WTC11 (cell line): ENCODE data around the gene ZNF664. TPM values are rescaled to one million over a fixed set of nuclear protein-coding genes. Genes with fewer than 3 reads are reported as not detected.

Experiments
- ATAC-seq: fragments of 200-7000 bp; cut with Tn5 transposase; 2 replicates; pipeline ENCODE4 v1.10.0; 2021; ENCODE audit warnings: mild to moderate bottlenecking, moderate library complexity
- CTCF ChIA-PET: fragments of 300-600 bp; sonication (Branson Sonifier 250); formaldehyde crosslinking; loops from one replicate; lab custom pipeline; 2021; ENCODE audit warnings: antibody characterized with exemption; lab: Charles Lee
- POLR2A ChIA-PET: fragments of 350-600 bp; sonication (Branson Sonifier 250); formaldehyde crosslinking; loops from one replicate; lab custom pipeline; 2021; ENCODE audit warnings: antibody characterized with exemption; lab: Charles Lee
- DNase-seq: peaks from one replicate; pipeline ENCODE4 v3.0.0; 2021; ENCODE audit warnings: low spot score
- H3K27ac Mint-ChIP-seq: 2 replicates; pipeline ENCODE4 v1.8.0; 2021; ENCODE audit warnings: mixed read lengths
- H3K27me3 Mint-ChIP-seq: 2 replicates; pipeline ENCODE4 v1.8.0; 2021; ENCODE audit warnings: low read depth, mild to moderate bottlenecking, moderate library complexity, mixed read lengths
- H3K36me3 Mint-ChIP-seq: 2 replicates; pipeline ENCODE4 v1.8.0; 2021; ENCODE audit warnings: mixed read lengths
- H3K4me1 Mint-ChIP-seq: 2 replicates; pipeline ENCODE4 v1.8.0; 2022; ENCODE audit warnings: mixed read lengths
- H3K4me3 Mint-ChIP-seq: 2 replicates; pipeline ENCODE4 v1.8.0; 2021; ENCODE audit warnings: mild to moderate bottlenecking, moderate library complexity, mixed read lengths
- H3K9me3 Mint-ChIP-seq: 2 replicates; pipeline ENCODE4 v1.8.0; 2021; ENCODE audit warnings: mixed read lengths
- CDX4 ChIP-seq: fragments of 250-450 bp; sonication (Bioruptor Pico); IDR thresholded peaks from 2 replicates; pipeline ENCODE4 v1.9.0; 2021; ENCODE audit warnings: moderate library complexity, mild to moderate bottlenecking, inconsistent platforms, borderline replicate concordance
- ESRRA ChIP-seq: sonication (generic); formaldehyde crosslinking; IDR thresholded peaks from 2 replicates; pipeline ENCODE4 v1.8.1; 2022; ENCODE audit warnings: mild to moderate bottlenecking, missing genetic modification reagents, borderline replicate concordance
- FOXJ3 ChIP-seq: sonication (generic); formaldehyde crosslinking; IDR thresholded peaks from 2 replicates; pipeline ENCODE4 v1.9.0; 2021; ENCODE audit warnings: missing genetic modification reagents, mild to moderate bottlenecking, borderline replicate concordance
- GRHL2 ChIP-seq: fragments of 250-450 bp; sonication (Bioruptor Pico); IDR thresholded peaks from 2 replicates; pipeline ENCODE4 v1.8.0; 2022; ENCODE audit warnings: mild to moderate bottlenecking, moderate library complexity; ENCODE audit not compliant: insufficient replicate concordance, severe bottlenecking
- GTF2I ChIP-seq: fragments of 250-450 bp; sonication (Bioruptor Pico); conservative IDR thresholded peaks from 2 replicates; pipeline ENCODE4 v1.4.0; 2021; ENCODE audit warnings: mild to moderate bottlenecking
- HMGXB4 ChIP-seq: sonication (generic); formaldehyde crosslinking; IDR thresholded peaks from 2 replicates; pipeline ENCODE4 v1.8.1; 2023; ENCODE audit warnings: mild to moderate bottlenecking, moderate library complexity, missing genetic modification reagents
- IRF2 ChIP-seq: sonication (generic); formaldehyde crosslinking; IDR thresholded peaks from 2 replicates; pipeline ENCODE4 v1.8.0; 2022; ENCODE audit warnings: low read depth, missing genetic modification reagents, borderline replicate concordance
- NFE2L1 ChIP-seq: sonication (generic); formaldehyde crosslinking; IDR thresholded peaks from 2 replicates; pipeline ENCODE4 v1.8.1; 2023; ENCODE audit warnings: missing genetic modification reagents
- NR2C2 ChIP-seq: sonication (generic); formaldehyde crosslinking; IDR thresholded peaks from 2 replicates; pipeline ENCODE4 v1.8.0; 2022; ENCODE audit warnings: mild to moderate bottlenecking, missing genetic modification reagents
- OVOL2 ChIP-seq: fragments of 250-450 bp; sonication (Bioruptor Pico); IDR thresholded peaks from 2 replicates; pipeline ENCODE4 v1.9.0; 2021; ENCODE audit warnings: mild to moderate bottlenecking, borderline replicate concordance
- PREB ChIP-seq: sonication (generic); formaldehyde crosslinking; IDR thresholded peaks from 2 replicates; pipeline ENCODE4 v1.8.1; 2022; ENCODE audit warnings: mild to moderate bottlenecking, missing genetic modification reagents, moderate library complexity, borderline replicate concordance
- RELA ChIP-seq: sonication (generic); formaldehyde crosslinking; IDR thresholded peaks from 2 replicates; pipeline ENCODE4 v1.8.1; 2022; ENCODE audit warnings: missing genetic modification reagents, mild to moderate bottlenecking, borderline replicate concordance
- USF2 ChIP-seq: sonication (generic); formaldehyde crosslinking; IDR thresholded peaks from 2 replicates; pipeline ENCODE4 v1.8.1; 2023; ENCODE audit warnings: mild to moderate bottlenecking, missing genetic modification reagents, moderate library complexity
- ZNF121 ChIP-seq: sonication (generic); formaldehyde crosslinking; IDR thresholded peaks from 2 replicates; pipeline ENCODE4 v1.8.0; 2023; ENCODE audit warnings: missing genetic modification reagents
- ZNF425 ChIP-seq: fragments of 250-450 bp; sonication (Bioruptor Pico); conservative IDR thresholded peaks from 2 replicates; pipeline ENCODE4 v1.9.0; 2021; ENCODE audit warnings: mild to moderate bottlenecking
- total RNA-seq: library from RNA; stranded (reverse); gene quantifications from 3 replicates; pipeline ENCODE4 v1.2.3, GENCODE V29; 2021

The ZNF664 gene
- total RNA-seq, 1 experiment from 2014 or later, result 61.7 TPM

GRCh38 chr12:124047045-124047566 lies 74.1 kb downstream of the ZNF664 start:
- POLR2A ChIA-PET, result no interaction called here
- ATAC-seq, result no peak
- Mint-ChIP-seq H3K9me3 (peaks cover 33% of the 10 kb centered on the region), H3K4me3 (no peak overlapping the region), H3K4me1 (peaks cover 24% of the 10 kb centered on the region), H3K27ac (no peak overlapping the region), H3K36me3 (peaks cover 31% of the 10 kb centered on the region)
- TF ChIP-seq CDX4 (CRISPR knock-in tag) (no peak), IRF2 (CRISPR knock-in tag) (no peak), PREB (CRISPR knock-in tag) (no peak), ZNF121 (CRISPR knock-in tag) (no peak)
- TF ChIP-seq, all 79 proteins: peak for 0
- CTCF ChIA-PET, result interaction anchor here (1.5 kb wide), 1 partner anchor 11 kb away, joined by 3 read pairs; no protein-coding TSS in a partner anchor
- peaks cover 6% of the 10 kb centered on the region; the same call in 1 of the 2 replicates for H3K27me3 Mint-ChIP-seq
- no peak for DNase-seq

GRCh38 chr12:124049451-124050094 lies 76.6 kb downstream of the ZNF664 start:
- peaks cover 3% of the 10 kb centered on the region; the same call in 1 of the 2 replicates for H3K27me3 Mint-ChIP-seq
- POLR2A ChIA-PET, result no interaction called here
- DNase-seq (no peak), ATAC-seq (no peak)
- no peak overlapping the region for H3K4me3 Mint-ChIP-seq
- H3K27ac Mint-ChIP-seq, result no peak overlapping the region
- H3K36me3 Mint-ChIP-seq, result peaks cover 31% of the 10 kb centered on the region
- H3K4me1 Mint-ChIP-seq, result peaks cover 32% of the 10 kb centered on the region
- H3K9me3 Mint-ChIP-seq, result peaks cover 29% of the 10 kb centered on the region
- CTCF ChIA-PET, result no interaction called here
- TF ChIP-seq NR2C2 (CRISPR knock-in tag) (no peak), GRHL2 (CRISPR knock-in tag) (no peak), OVOL2 (CRISPR knock-in tag) (no peak), ESRRA (CRISPR knock-in tag) (no peak), GTF2I (CRISPR knock-in tag) (no peak), RELA (CRISPR knock-in tag) (no peak), IRF2 (CRISPR knock-in tag) (no peak)

- ChIA-PET CTCF (interaction anchor here (0.7 to 3.1 kb wide), 61 partner anchors 8 to 346 kb away, joined by 3 to 40 read pairs (median 6); no protein-coding TSS in a partner anchor), POLR2A (interaction anchor here (1.2 kb wide), 2 partner anchors 164 to 265 kb away, joined by 3 to 5 read pairs; no protein-coding TSS in a partner anchor)
- ATAC-seq, result peak; percentile 96
- no peak for TF ChIP-seq FOXJ3 (CRISPR knock-in tag)
- TF ChIP-seq NFE2L1 (CRISPR knock-in tag), result 0 out of 2 replicates have a peak, but pooled peaks have one; percentile 25
- no peak for TF ChIP-seq HMGXB4 (CRISPR knock-in tag)
- TF ChIP-seq ZNF425 (CRISPR knock-in tag), result no peak
- TF ChIP-seq USF2, result no peak
- peak; percentile 70 for DNase-seq
- Mint-ChIP-seq H3K36me3 (peaks cover 9% of the 10 kb centered on the region), H3K4me1 (peaks cover 24% of the 10 kb centered on the region), H3K27me3 (peaks cover 3% of the 10 kb centered on the region; the same call in 1 of the 2 replicates), H3K9me3 (peaks cover 6% of the 10 kb centered on the region), H3K4me3 (no peak overlapping the region), H3K27ac (no peak overlapping the region)
These were observed 80.8 kb downstream of the ZNF664 start for GRCh38 chr12:124053851-124054250.
